NK-92 (cell line): Measurements from ENCODE around the gene CISD2.
"Not testable (repeated sequence)": the region's sequence is repeated elsewhere in the genome, so short reads cannot be mapped to it uniquely, and the experiment has no call there.

Experiments
- DNase-seq: peaks from one replicate; lab custom pipeline; 2025; ENCODE audit not compliant: unreplicated experiment; lab: John Stamatoyannopoulos, UW

Gene CISD2

GRCh38 chr4:102868781-102869568, at the start of gene CISD2:
TSS of gene CISD2 (plus strand) at chr4:102868992. CDS start at chr4:102869085, 93 bp downstream.
- DNase-seq, result peak; percentile 39

- DNase-seq, result not testable (repeated sequence)
Measured at GRCh38 chr4:102819100-102819499, 49.7 kb upstream of the CISD2 start.

GRCh38 chr4:102819588-102820365, 49.0 kb upstream of the CISD2 start:
- DNase-seq, result no peak

- DNase-seq, result no peak
Measured at GRCh38 chr4:102823464-102823863, 45.3 kb upstream of the CISD2 start.

GRCh38 chr4:102823897-102824296, 44.9 kb upstream of the CISD2 start:
- no peak for DNase-seq

- DNase-seq, result no peak
Measured at GRCh38 chr4:102824398-102824797, 44.4 kb upstream of the CISD2 start.

GRCh38 chr4:102825261-102826091, 43.3 kb upstream of the CISD2 start:
- no peak for DNase-seq

GRCh38 chr4:102826105-102826889, 42.5 kb upstream of the CISD2 start:
- DNase-seq, result no peak

GRCh38 chr4:102826890-102827673, 41.7 kb upstream of the CISD2 start, which contains the start of gene UBE2D3:
TSS of gene UBE2D3 (minus strand) at chr4:102827551. CDS start at chr4:102826508, 1,043 bp downstream.
- DNase-seq, result peak; percentile 70

- peak; percentile 98 for DNase-seq
Measured at GRCh38 chr4:102827674-102828496, 40.9 kb upstream of the CISD2 start.

- DNase-seq, result no peak
Measured at GRCh38 chr4:102828497-102828808, 40.3 kb upstream of the CISD2 start.

- no peak for DNase-seq
Measured at GRCh38 chr4:102829803-102830202, 39.0 kb upstream of the CISD2 start.

- no peak for DNase-seq
Measured at GRCh38 chr4:102832105-102832504, 36.7 kb upstream of the CISD2 start.

- DNase-seq, result no peak
Measured at GRCh38 chr4:102832667-102833066, 36.1 kb upstream of the CISD2 start.

GRCh38 chr4:102836596-102836995, 32.2 kb upstream of the CISD2 start:
- no peak for DNase-seq

GRCh38 chr4:102842367-102842766, 26.4 kb upstream of the CISD2 start:
- no peak for DNase-seq

- no peak for DNase-seq
Measured at GRCh38 chr4:102843273-102843672, 25.5 kb upstream of the CISD2 start.

GRCh38 chr4:102843938-102844337, 24.9 kb upstream of the CISD2 start:
- no peak for DNase-seq

- DNase-seq, result no peak
Measured at GRCh38 chr4:102847687-102848086, 21.1 kb upstream of the CISD2 start.
